ENCODE data around the gene PDIA5.

PDIA5 gene

DNA sequence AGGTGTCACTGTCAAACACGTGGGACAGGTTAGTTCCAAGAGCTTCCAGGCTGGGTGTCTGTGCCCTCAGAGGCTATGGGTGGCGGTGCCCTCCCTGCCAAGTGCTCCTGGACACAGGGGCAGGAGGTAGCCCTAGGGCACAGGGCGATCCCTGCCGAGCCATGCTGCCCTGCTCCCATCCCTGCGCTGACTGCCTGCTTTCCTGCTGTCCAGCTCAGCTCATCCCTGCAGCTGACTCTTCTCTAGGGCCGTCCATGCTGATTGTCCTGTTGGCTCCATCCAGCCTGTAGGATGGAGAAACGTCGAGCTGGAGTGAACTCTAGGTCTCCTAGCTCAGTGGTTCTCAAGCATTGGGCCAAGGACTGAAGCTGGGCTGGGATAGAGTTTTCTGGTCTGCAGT is 3.7 kb downstream of the PDIA5 start:
- DNase-seq (ENCODE audit: low read depth in 1 of 2, low spot score in 1 of 2), result no peak

DNA sequence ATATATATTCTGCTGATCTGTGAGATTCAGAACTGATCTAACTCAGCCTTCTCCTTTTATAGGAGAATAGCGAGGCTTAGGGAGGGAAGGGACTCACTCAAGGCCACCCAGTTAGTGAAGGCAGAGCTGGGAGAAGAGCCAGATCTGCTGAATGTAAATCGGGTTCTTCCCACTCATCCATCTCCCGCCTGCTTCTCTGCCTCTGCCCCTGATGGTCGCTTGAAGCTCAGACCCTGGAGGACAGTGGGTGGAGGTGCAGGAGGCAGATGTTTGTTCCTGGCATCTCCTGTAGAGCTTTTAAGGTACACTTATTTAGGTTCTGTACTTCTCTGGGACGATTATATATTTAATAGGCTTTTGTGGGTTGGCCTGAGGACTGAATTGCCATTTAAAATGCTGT is 4.3 kb downstream of the PDIA5 start:
- DNase-seq (ENCODE audit: low read depth in 1 of 2, low spot score in 1 of 2), result no peak

- no peak for DNase-seq (ENCODE audit: low read depth in 1 of 2, low spot score in 1 of 2)
Observed at GRCh38 chr3:123071581-123071980, 4.8 kb downstream of the PDIA5 start.

GRCh38 chr3:123072152-123072551 is 5.3 kb downstream of the PDIA5 start:
- no peak for DNase-seq (ENCODE audit: low read depth in 1 of 2, low spot score in 1 of 2)

DNA sequence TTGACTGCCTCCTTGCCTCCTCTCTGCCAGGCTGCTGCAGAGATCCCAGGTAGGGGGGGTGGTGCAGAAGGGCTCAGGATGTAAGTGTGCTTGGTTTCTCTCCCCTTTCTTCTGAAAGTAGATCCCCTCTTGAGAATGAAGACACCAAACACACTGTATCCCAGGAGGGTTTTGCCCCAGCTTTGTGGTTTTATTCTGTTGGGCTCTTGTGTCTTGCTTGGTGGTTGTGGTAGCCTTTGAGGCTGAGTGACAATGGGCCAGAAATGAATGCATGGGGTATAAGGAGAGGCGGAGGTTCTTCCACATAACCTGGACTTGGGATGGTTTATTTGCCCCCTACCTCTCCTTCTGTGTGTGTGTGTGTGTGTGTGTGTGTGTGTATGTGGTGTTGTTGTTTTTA is 5.7 kb downstream of the PDIA5 start:
- DNase-seq (ENCODE audit: low read depth in 1 of 2, low spot score in 1 of 2), result no peak

DNA sequence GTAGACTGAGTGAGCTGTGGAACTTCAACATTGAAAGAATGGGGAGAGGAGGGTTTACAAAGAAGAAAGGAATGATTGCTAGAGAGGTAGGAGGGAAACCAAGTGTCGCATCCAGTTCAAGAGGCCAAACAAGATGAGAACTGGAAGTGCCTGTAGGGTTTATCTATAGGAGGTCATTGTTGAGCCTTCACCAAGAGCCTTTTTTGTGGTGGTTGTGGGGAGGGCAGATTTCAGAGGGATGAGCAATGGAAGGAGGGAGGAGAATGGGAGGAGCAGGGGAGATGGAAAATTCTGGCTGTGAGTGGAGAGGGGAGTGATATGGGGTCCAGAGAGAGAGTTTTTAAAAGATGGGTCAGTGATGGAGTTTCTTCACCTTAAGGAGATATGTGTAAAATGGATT is 8.5 kb downstream of the PDIA5 start:
- no peak for DNase-seq (ENCODE audit: low read depth in 1 of 2, low spot score in 1 of 2)

GRCh38 chr3:123076112-123076495 is 9.3 kb downstream of the PDIA5 start:
- no peak for DNase-seq (ENCODE audit: low read depth in 1 of 2, low spot score in 1 of 2)

- DNase-seq (ENCODE audit: low read depth in 1 of 2, low spot score in 1 of 2), result no peak
Observed at GRCh38 chr3:123076496-123077418, 9.9 kb downstream of the PDIA5 start.

GRCh38 chr3:123078101-123078500 is 11.3 kb downstream of the PDIA5 start:
- no peak for DNase-seq (ENCODE audit: low read depth in 1 of 2, low spot score in 1 of 2)

DNA sequence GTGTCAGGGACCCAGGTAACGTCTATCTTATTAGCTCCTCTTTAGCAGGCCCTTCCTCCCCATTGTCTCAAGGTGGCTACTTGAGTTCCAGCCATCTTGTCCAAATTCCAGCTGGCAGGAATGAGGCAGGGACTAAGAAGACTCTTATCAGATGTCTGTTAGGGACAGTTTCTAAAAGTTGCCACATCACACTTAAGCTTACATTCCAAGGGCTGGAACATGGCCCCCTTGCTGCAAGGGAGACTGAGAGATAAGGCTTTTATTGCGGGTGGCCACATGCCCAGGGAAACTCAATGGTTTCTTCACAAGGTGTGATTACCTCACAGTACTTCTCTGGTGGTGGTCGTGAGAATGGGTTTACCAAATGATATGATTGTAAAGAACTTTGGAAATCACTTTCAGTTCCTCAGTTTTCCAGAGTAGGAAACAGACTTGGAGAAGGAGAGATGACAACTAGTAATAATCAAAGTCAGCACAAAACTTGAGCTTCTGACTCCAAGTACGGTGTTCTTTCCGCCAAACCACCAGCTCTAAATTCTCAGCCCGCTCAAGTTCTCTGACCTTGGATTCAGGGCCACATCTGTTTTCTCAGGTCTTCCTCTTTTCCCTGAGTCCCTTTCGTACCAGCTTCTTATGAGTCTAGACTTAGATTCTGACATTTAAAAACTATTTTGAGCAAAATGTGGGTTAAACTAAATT is 14.2 kb downstream of the PDIA5 start:
- no peak for DNase-seq (ENCODE audit: low read depth in 1 of 2, low spot score in 1 of 2)

DNA sequence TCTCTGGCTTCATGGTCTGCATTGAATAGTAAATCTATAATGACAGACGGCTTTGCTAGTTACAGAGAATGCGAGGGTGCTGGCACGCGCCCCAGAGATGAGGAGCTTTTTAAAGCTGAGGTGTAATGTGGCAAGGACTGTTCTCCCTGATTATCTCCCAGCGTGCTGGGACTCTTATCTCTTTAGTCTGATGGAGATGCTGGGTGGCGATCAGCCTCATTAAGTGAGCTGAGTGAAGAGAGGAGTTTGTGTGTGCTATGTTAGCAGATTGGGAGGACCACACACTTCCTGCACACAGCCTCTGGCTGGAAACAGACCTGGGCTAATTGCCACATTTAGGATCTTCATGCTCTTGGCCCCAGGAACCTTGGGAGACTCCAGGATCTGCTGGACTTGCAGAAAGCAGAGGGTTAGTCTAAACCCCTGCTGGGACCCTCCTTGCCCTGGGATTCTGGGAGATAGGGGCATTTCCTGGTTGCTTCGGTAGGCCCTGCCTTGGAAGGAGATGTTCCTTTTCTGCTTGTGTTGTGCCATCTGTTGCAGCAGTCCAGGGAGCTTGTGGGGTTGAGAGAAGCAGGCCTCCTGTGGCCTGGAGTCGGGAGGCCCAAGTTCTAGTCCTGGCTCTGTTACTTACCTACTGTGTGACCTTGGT is 15.0 kb downstream of the PDIA5 start:
- DNase-seq (ENCODE audit: low read depth in 1 of 2, low spot score in 1 of 2), result no peak

GRCh38 chr3:123082370-123083065 is 15.7 kb downstream of the PDIA5 start:
- no peak for DNase-seq (ENCODE audit: low read depth in 1 of 2, low spot score in 1 of 2)

- no peak for DNase-seq (ENCODE audit: low read depth in 1 of 2, low spot score in 1 of 2)
Observed at GRCh38 chr3:123083383-123084124, 16.7 kb downstream of the PDIA5 start.

DNA sequence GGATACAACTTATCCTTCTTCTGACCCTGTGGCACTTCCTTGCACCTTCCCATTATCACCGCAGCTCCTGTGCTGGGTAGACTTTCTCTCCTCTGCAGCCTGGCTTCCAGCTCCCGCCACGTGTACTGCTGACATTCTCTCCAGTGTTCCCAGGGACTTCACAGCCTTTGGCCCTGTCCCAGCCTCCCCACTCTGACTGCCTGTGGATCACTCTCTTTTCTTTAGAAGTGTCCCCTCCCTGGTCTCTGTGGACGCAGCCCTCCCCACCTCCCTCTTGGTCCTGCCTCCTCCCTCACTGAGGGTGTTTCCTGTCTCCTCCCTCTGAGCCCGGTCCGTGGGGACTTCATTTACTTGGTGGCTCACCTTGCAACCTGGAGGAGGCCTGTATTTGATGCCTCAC is 17.4 kb downstream of the PDIA5 start:
- DNase-seq (ENCODE audit: low read depth in 1 of 2, low spot score in 1 of 2), result no peak

DNA sequence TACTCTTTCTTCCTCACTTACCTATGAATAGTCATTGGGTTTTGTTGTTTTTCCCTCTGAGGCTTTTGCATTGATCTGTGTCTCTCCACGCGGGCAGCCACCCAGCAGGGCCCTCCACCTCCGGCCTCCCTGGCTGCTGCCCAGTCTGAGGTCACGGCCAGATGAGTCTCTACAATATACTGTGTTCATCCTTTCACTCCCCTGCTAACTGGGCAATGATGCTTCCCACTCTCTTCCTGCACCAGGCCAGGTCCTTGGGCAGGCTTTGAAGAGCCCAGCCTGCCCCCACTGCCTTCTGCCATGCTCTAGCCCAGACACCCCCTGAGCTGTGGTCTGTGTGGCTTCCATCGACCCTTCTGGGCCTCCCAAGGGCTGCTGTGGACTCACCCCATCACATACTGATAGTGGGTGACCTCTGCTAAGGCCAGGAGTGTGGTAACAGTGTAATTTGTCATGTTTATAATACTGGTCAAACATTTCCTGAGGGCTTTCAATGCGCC is 18.0 kb downstream of the PDIA5 start:
- no peak for DNase-seq (ENCODE audit: low read depth in 1 of 2, low spot score in 1 of 2)

GRCh38 chr3:123085293-123085931 is 18.6 kb downstream of the PDIA5 start:
- no peak for DNase-seq (ENCODE audit: low read depth in 1 of 2, low spot score in 1 of 2)

- DNase-seq (ENCODE audit: low read depth in 1 of 2, low spot score in 1 of 2), result no peak
Observed at GRCh38 chr3:123085932-123086627, 19.3 kb downstream of the PDIA5 start.

GRCh38 chr3:123088387-123088786 is 21.6 kb downstream of the PDIA5 start:
- no peak for DNase-seq (ENCODE audit: low read depth in 1 of 2, low spot score in 1 of 2)

DNA sequence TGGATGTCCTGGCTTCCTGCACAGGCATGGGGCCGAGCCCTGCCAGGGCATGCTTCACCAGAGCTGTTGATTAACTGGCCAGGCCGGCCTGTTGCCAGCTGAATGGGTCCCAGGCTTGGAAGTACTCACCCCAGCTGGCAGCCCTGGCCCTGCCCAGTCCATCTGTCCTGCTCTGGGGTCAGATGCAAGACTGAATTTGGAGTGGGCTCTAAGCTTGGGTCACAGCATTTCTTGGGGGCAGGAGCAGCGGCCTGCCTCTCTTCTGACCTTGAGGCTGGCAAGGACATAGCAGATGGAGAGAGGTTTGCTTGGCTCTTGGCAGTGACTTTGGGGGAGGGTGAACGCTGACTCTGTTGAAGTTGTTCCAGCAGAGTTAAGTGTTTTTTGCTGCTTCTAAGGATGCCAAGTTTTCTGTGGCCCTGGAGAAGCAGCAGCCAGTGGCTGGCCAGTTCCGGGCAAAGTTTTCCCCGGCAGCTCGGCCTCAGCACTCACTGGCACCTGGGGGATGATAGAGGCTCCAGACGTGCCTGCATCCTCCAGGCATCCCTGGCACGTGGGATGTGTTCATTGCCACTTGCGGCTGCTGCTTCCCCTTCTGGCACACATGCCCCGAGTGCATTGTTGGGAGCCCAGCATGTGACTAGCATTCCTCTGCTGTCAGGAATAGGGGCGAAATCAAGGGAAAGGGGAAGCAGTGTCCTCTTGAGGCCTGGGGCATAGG is 22.9 kb downstream of the PDIA5 start:
- DNase-seq (ENCODE audit: low read depth in 1 of 2, low spot score in 1 of 2), result no peak
